ENCODE data around the gene ETS1.

DNA sequence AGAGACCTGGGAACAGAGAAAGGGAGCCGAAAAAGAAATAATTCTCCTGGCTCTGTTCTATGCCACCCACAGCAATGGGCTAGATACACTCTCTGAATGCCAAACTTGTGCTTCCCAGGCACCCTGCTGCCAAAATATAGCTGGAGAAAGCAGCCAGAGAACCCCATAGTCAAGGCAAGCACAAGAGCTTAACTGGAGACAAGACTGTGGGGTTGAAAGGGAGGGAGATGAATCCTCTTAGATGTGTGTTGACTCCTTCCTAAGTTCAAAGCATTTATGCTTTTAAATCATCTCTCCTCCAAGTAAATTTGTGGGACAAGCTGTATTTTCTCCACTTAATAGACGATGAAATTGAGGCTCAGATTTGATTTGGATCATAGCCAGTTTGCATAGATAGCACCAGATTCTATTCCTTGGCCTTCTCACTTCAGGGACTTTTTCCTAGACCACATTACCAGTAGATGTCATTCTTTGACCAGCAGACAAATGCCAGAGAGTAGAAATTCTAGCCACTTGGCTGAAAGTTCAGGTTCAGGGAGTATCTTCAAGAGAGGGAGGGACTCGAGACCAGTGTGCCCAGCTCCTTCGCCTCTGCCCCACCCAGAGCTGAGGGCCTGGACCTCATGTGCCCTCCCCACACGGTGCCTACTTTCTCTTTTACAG lies 16.5 kb upstream of the ETS1 start:
- TF ChIP-seq BHLHE40 (IDR thresholded peaks at IDR 0.05; ENCODE audit: borderline replicate concordance) (no peak), ARNT (IDR thresholded peaks at IDR 0.05) (no peak), FOXK2 (IDR thresholded peaks at IDR 0.05) (no peak), HDGF (IDR thresholded peaks at IDR 0.05; ENCODE audit: borderline replicate concordance) (no peak), FOXA1 (IDR thresholded peaks at IDR 0.05) (no peak), SUZ12 (IDR thresholded peaks at IDR 0.05) (no peak), SP1 (IDR thresholded peaks at IDR 0.05) (no peak), FOXM1 (IDR thresholded peaks at IDR 0.05; ENCODE audit: borderline replicate concordance) (no peak), TARDBP (IDR thresholded peaks at IDR 0.05) (no peak), CTBP1 (IDR thresholded peaks at IDR 0.05; ENCODE audit: borderline replicate concordance) (no peak), ZNF384 (IDR thresholded peaks at IDR 0.05) (no peak), L3MBTL2 (conservative IDR thresholded peaks at IDR 0.05) (no peak)
- TF ChIP-seq, protein P1, sequence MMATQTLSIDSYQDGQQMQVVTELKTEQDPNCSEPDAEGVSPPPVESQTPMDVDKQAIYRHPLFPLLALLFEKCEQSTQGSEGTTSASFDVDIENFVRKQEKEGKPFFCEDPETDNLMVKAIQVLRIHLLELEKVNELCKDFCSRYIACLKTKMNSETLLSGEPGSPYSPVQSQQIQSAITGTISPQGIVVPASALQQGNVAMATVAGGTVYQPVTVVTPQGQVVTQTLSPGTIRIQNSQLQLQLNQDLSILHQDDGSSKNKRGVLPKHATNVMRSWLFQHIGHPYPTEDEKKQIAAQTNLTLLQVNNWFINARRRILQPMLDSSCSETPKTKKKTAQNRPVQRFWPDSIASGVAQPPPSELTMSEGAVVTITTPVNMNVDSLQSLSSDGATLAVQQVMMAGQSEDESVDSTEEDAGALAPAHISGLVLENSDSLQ (IDR thresholded peaks at IDR 0.05): no peak

Measured in HEK293T (cell line).